ENCODE measurements around the gene CNIH3. TPM values are rescaled to one million over a fixed set of nuclear protein-coding genes. Genes with fewer than 3 reads are reported as not detected.
"Not testable (repeated sequence)": the region's sequence is repeated elsewhere in the genome, so short reads cannot be mapped to it uniquely, and the experiment has no call there.

Gene CNIH3
- 1 to 10 TPM; 2.3 to 3.6 (median 2.4) TPM for total RNA-seq
- 1.3 TPM for total RNA-seq (2013)
- total RNA-seq: 0.42 to 2.6 (median 1.3) reads per million in 29 experiments

GRCh38 chr1:224615861-224616755, at the start of gene CNIH3:
CNIH3 (plus strand) TSS chr1:224616317; CDS start chr1:224617175, 858 bp downstream.
- H3K27me3 ChIP-seq (replicated peaks in 1 of 2; ENCODE audit: control insufficient read depth in 2 of 2, extremely low read depth in 1 of 2, insufficient read depth in 2 of 2, low read length in 1 of 2): peaks cover 20 to 31% of the 10 kb centered on the region in 2 experiments
- DNase-seq: peak in 23 of 35 experiments; percentile 8 to 61 (median 20)
- H3K9me3 ChIP-seq: no peaks in the 10 kb centered on the region
- ATAC-seq (replicated peaks in 1 of 4): peak; percentile 49 to 71 (median 64)
- no peaks in the 10 kb centered on the region for H3K36me3 ChIP-seq (ENCODE audit: control insufficient read depth in 2 of 2, extremely low read depth in 1 of 2, insufficient read depth in 1 of 2, low read length in 1 of 2)
- Mint-ChIP-seq H3K4me1 (peaks cover 27 to 31% (median 28%) of the 10 kb centered on the region in 3 donors), H3K9me3 (no peaks in the 10 kb centered on the region), H3K4me3 (peak within 1 kb of the TSS; percentile 69 to 84 (median 72)), H3K27me3 (peaks cover 43 to 44% of the 10 kb centered on the region in 2 donors), H3K36me3 (no peaks in the 10 kb centered on the region), H3K27ac (peak within 1 kb of the TSS in 1 of 2 donors; percentile 6)
- POLR2A ChIA-PET: interaction anchor here in 1 of 2 donors (0.7 kb wide), 1 partner anchor 35 kb away, joined by 3 read pairs; no protein-coding TSS in a partner anchor
- peak within 1 kb of the TSS; percentile 33 to 74 for H3K4me3 ChIP-seq (ENCODE audit: control insufficient read depth in 1 of 2, extremely low read depth in 1 of 2, low read length in 1 of 2)
- 1% methylated on average over 87 of the region's 91 CpGs for WGBS (ENCODE audit: insufficient coverage)
- CTCF ChIA-PET: interaction anchor here in 1 of 2 donors (0.7 kb wide), 1 partner anchor 31 kb away, joined by 3 read pairs; no protein-coding TSS in a partner anchor
- peaks cover 9 to 30% of the 10 kb centered on the region in 2 experiments for H3K4me1 ChIP-seq (ENCODE audit: control insufficient read depth in 1 of 2, extremely low read depth in 1 of 2, insufficient read depth in 2 of 2, low read length in 2 of 2)
- no peak within 1 kb of the TSS for H3K27ac ChIP-seq (ENCODE audit: low read length)

- H3K4me1 ChIP-seq (ENCODE audit: control insufficient read depth in 1 of 2, extremely low read depth in 1 of 2, insufficient read depth in 2 of 2, low read length in 2 of 2); CTCF ChIA-PET; H3K27ac Mint-ChIP-seq; H3K27me3 ChIP-seq (replicated peaks in 1 of 2; ENCODE audit: control insufficient read depth in 2 of 2, extremely low read depth in 1 of 2, insufficient read depth in 2 of 2, low read length in 1 of 2); H3K27ac ChIP-seq (ENCODE audit: low read length); POLR2A ChIA-PET; H3K36me3 ChIP-seq (ENCODE audit: control insufficient read depth in 2 of 2, extremely low read depth in 1 of 2, insufficient read depth in 1 of 2, low read length in 1 of 2); H3K9me3 ChIP-seq; H3K9me3 Mint-ChIP-seq; H3K4me1 Mint-ChIP-seq; ATAC-seq (replicated peaks in 1 of 4); H3K36me3 Mint-ChIP-seq; H3K4me3 ChIP-seq (ENCODE audit: control insufficient read depth in 1 of 2, extremely low read depth in 1 of 2, low read length in 1 of 2); H3K4me3 Mint-ChIP-seq; H3K27me3 Mint-ChIP-seq; DNase-seq: not testable (repeated sequence)
- WGBS (ENCODE audit: insufficient coverage): no CpG with 5 or more reads among the region's 1 CpG
Measured at GRCh38 chr1:224566492-224566891, 49.6 kb upstream of the CNIH3 start.

- H3K27me3 Mint-ChIP-seq: peaks cover 9% of the 10 kb centered on the region in 2 donors
- Histone ChIP-seq H3K4me3 (ENCODE audit: control insufficient read depth in 1 of 2, extremely low read depth in 1 of 2, low read length in 1 of 2) (no peak overlapping the region), H3K36me3 (ENCODE audit: control insufficient read depth in 2 of 2, extremely low read depth in 1 of 2, insufficient read depth in 1 of 2, low read length in 1 of 2) (no peaks in the 10 kb centered on the region), H3K9me3 (no peaks in the 10 kb centered on the region), H3K4me1 (ENCODE audit: control insufficient read depth in 1 of 2, extremely low read depth in 1 of 2, insufficient read depth in 2 of 2, low read length in 2 of 2) (no peaks in the 10 kb centered on the region), H3K27ac (ENCODE audit: low read length) (no peak overlapping the region), H3K27me3 (replicated peaks in 1 of 2; ENCODE audit: control insufficient read depth in 2 of 2, extremely low read depth in 1 of 2, insufficient read depth in 2 of 2, low read length in 1 of 2) (no peaks in the 10 kb centered on the region)
- no peak for DNase-seq
- H3K4me1 Mint-ChIP-seq: no peaks in the 10 kb centered on the region
- ChIA-PET CTCF (no interaction called here), POLR2A (no interaction called here)
- peaks cover 3% of the 10 kb centered on the region for H3K36me3 Mint-ChIP-seq
- no peaks in the 10 kb centered on the region for H3K9me3 Mint-ChIP-seq
- no CpG with 5 or more reads among the region's 6 CpGs for WGBS (ENCODE audit: insufficient coverage)
- H3K4me3 Mint-ChIP-seq: no peak overlapping the region
- no peak overlapping the region for H3K27ac Mint-ChIP-seq
- no peak for ATAC-seq (replicated peaks in 1 of 4)
Measured at GRCh38 chr1:224569276-224569675, 46.8 kb upstream of the CNIH3 start.

GRCh38 chr1:224571975-224572374, 44.1 kb upstream of the CNIH3 start:
- H3K27ac ChIP-seq (ENCODE audit: low read length); H3K27me3 Mint-ChIP-seq; DNase-seq; H3K36me3 ChIP-seq (ENCODE audit: control insufficient read depth in 2 of 2, extremely low read depth in 1 of 2, insufficient read depth in 1 of 2, low read length in 1 of 2); H3K4me1 Mint-ChIP-seq; H3K9me3 ChIP-seq; H3K36me3 Mint-ChIP-seq; H3K4me1 ChIP-seq (ENCODE audit: control insufficient read depth in 1 of 2, extremely low read depth in 1 of 2, insufficient read depth in 2 of 2, low read length in 2 of 2); H3K27me3 ChIP-seq (replicated peaks in 1 of 2; ENCODE audit: control insufficient read depth in 2 of 2, extremely low read depth in 1 of 2, insufficient read depth in 2 of 2, low read length in 1 of 2); ATAC-seq (replicated peaks in 1 of 4); H3K9me3 Mint-ChIP-seq; H3K4me3 Mint-ChIP-seq; H3K4me3 ChIP-seq (ENCODE audit: control insufficient read depth in 1 of 2, extremely low read depth in 1 of 2, low read length in 1 of 2); POLR2A ChIA-PET; H3K27ac Mint-ChIP-seq: not testable (repeated sequence)
- WGBS (ENCODE audit: insufficient coverage): 70% methylated on average over 2 of the region's 3 CpGs
- CTCF ChIA-PET: interaction anchor here in 1 of 2 donors (0.7 kb wide), 1 partner anchor 196 kb away, joined by 4 read pairs; no protein-coding TSS in a partner anchor

- Mint-ChIP-seq H3K4me1 (no peaks in the 10 kb centered on the region), H3K27ac (no peak overlapping the region), H3K9me3 (peaks cover 9 to 16% (median 13%) of the 10 kb centered on the region in 3 donors), H3K27me3 (peaks cover 6 to 12% of the 10 kb centered on the region in 2 donors), H3K36me3 (peaks cover 8% of the 10 kb centered on the region), H3K4me3 (no peak overlapping the region)
- Histone ChIP-seq H3K36me3 (ENCODE audit: control insufficient read depth in 2 of 2, extremely low read depth in 1 of 2, insufficient read depth in 1 of 2, low read length in 1 of 2) (no peaks in the 10 kb centered on the region), H3K27me3 (replicated peaks in 1 of 2; ENCODE audit: control insufficient read depth in 2 of 2, extremely low read depth in 1 of 2, insufficient read depth in 2 of 2, low read length in 1 of 2) (no peaks in the 10 kb centered on the region), H3K27ac (ENCODE audit: low read length) (no peak overlapping the region), H3K4me1 (ENCODE audit: control insufficient read depth in 1 of 2, extremely low read depth in 1 of 2, insufficient read depth in 2 of 2, low read length in 2 of 2) (no peaks in the 10 kb centered on the region), H3K4me3 (ENCODE audit: control insufficient read depth in 1 of 2, extremely low read depth in 1 of 2, low read length in 1 of 2) (no peak overlapping the region), H3K9me3 (no peaks in the 10 kb centered on the region)
- CTCF ChIA-PET: no interaction called here
- WGBS (ENCODE audit: insufficient coverage): no CpG with 5 or more reads among the region's 1 CpG
- DNase-seq: no peak
- no peak for ATAC-seq (replicated peaks in 1 of 4)
- POLR2A ChIA-PET: no interaction called here
Measured at GRCh38 chr1:224579526-224579925, 36.6 kb upstream of the CNIH3 start.

- no CpG with 5 or more reads among the region's 3 CpGs for WGBS (ENCODE audit: insufficient coverage)
Measured at GRCh38 chr1:224580006-224580405, 36.1 kb upstream of the CNIH3 start.

More at GRCh38 chr1:224580006-224580405, 36.1 kb upstream of the CNIH3 start:
- peaks cover 8% of the 10 kb centered on the region for H3K36me3 Mint-ChIP-seq
- no peak for ATAC-seq (replicated peaks in 1 of 4)
- H3K4me1 Mint-ChIP-seq: no peaks in the 10 kb centered on the region
- Histone ChIP-seq H3K4me1 (ENCODE audit: control insufficient read depth in 1 of 2, extremely low read depth in 1 of 2, insufficient read depth in 2 of 2, low read length in 2 of 2) (no peaks in the 10 kb centered on the region), H3K9me3 (no peaks in the 10 kb centered on the region), H3K27ac (ENCODE audit: low read length) (no peak overlapping the region), H3K27me3 (replicated peaks in 1 of 2; ENCODE audit: control insufficient read depth in 2 of 2, extremely low read depth in 1 of 2, insufficient read depth in 2 of 2, low read length in 1 of 2) (no peaks in the 10 kb centered on the region), H3K36me3 (ENCODE audit: control insufficient read depth in 2 of 2, extremely low read depth in 1 of 2, insufficient read depth in 1 of 2, low read length in 1 of 2) (no peaks in the 10 kb centered on the region), H3K4me3 (ENCODE audit: control insufficient read depth in 1 of 2, extremely low read depth in 1 of 2, low read length in 1 of 2) (no peak overlapping the region)
- DNase-seq: no peak
- H3K4me3 Mint-ChIP-seq: no peak overlapping the region
- peaks cover 9 to 16% (median 13%) of the 10 kb centered on the region in 3 donors for H3K9me3 Mint-ChIP-seq
- H3K27ac Mint-ChIP-seq: no peak overlapping the region
- H3K27me3 Mint-ChIP-seq: peaks cover 6 to 12% of the 10 kb centered on the region in 2 donors
- ChIA-PET CTCF (no interaction called here), POLR2A (no interaction called here)

All from T-cell (primary cell).